ENCODE results near the gene FXYD5. TPM values are rescaled to one million over a fixed set of nuclear protein-coding genes. Genes with fewer than 3 reads are reported as not detected.

Gene FXYD5
- total RNA-seq, 4 donors from 2014 or later, result 10.9 to 86.2 (median 34.2) TPM

DNA sequence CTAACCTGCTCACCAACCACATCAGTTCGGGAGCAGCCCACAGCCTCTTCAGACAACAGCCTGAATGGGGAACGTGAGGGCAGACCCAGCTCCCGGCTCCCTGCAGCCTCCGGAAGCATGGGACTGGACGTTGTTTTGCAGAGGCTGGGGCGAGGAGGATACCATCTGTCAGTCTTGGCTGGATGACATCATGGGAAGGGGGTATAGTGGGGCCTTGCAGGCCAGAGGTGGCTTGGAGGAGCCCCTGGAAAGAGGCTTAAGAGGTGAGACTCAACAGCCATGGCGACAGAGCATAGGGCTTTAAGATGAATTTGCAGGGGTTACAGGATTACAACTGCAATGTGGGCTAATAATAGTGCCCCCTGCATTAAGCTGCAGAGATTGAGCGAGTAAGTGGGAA lies 37.4 kb upstream of the FXYD5 start:
- no peak overlapping the region for H3K27ac ChIP-seq

DNA sequence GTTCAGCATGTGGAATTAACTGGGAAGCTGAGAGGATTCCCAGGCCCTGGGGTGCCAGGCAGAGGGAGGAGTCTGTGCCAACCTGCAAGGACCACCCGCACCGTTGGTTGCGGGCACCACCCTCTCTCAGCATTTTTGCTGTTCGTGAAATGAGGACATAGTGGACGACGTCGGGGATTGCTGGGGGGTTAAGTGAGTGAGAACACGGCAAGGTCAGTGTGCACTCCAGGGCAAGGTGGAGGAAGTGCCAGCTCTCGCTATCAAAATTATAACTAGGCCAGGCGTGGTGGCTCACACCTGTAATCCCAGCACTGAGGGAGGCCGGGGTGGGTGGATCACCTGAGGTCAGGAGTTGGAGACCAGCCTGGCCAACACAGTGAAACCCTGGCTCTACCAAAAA lies 36.7 kb upstream of the FXYD5 start:
- no peak for DNase-seq
- TF ChIP-seq, protein P1, sequence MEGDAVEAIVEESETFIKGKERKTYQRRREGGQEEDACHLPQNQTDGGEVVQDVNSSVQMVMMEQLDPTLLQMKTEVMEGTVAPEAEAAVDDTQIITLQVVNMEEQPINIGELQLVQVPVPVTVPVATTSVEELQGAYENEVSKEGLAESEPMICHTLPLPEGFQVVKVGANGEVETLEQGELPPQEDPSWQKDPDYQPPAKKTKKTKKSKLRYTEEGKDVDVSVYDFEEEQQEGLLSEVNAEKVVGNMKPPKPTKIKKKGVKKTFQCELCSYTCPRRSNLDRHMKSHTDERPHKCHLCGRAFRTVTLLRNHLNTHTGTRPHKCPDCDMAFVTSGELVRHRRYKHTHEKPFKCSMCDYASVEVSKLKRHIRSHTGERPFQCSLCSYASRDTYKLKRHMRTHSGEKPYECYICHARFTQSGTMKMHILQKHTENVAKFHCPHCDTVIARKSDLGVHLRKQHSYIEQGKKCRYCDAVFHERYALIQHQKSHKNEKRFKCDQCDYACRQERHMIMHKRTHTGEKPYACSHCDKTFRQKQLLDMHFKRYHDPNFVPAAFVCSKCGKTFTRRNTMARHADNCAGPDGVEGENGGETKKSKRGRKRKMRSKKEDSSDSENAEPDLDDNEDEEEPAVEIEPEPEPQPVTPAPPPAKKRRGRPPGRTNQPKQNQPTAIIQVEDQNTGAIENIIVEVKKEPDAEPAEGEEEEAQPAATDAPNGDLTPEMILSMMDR (IDR thresholded peaks at IDR 0.05), result no peak
- TF ChIP-seq POLR2A (IDR thresholded peaks at IDR 0.05), result no peak
- H3K27me3 ChIP-seq, result no peaks in the 10 kb centered on the region
- H3K4me3 ChIP-seq, result no peak overlapping the region
- H3K27ac ChIP-seq, result no peak overlapping the region
- H3K36me3 ChIP-seq, result no peaks in the 10 kb centered on the region
- no peaks in the 10 kb centered on the region for H3K9me3 ChIP-seq
- no peaks in the 10 kb centered on the region for H3K4me1 ChIP-seq
- intact Hi-C loops (cut with DNase I; ENCODE audit: low total_unique reads), result no loop called here

More for the DNA sequence above, 37.4 kb upstream of the FXYD5 start:
- H3K27me3 ChIP-seq, result no peaks in the 10 kb centered on the region
- no peak for DNase-seq
- no peak for TF ChIP-seq POLR2A (IDR thresholded peaks at IDR 0.05)
- TF ChIP-seq, protein P1 (IDR thresholded peaks at IDR 0.05), result no peak
- H3K9me3 ChIP-seq, result no peaks in the 10 kb centered on the region
- intact Hi-C loops (cut with DNase I; ENCODE audit: low total_unique reads), result no loop called here
- H3K4me1 ChIP-seq, result no peaks in the 10 kb centered on the region
- no peaks in the 10 kb centered on the region for H3K36me3 ChIP-seq
- no peak overlapping the region for H3K4me3 ChIP-seq

DNA sequence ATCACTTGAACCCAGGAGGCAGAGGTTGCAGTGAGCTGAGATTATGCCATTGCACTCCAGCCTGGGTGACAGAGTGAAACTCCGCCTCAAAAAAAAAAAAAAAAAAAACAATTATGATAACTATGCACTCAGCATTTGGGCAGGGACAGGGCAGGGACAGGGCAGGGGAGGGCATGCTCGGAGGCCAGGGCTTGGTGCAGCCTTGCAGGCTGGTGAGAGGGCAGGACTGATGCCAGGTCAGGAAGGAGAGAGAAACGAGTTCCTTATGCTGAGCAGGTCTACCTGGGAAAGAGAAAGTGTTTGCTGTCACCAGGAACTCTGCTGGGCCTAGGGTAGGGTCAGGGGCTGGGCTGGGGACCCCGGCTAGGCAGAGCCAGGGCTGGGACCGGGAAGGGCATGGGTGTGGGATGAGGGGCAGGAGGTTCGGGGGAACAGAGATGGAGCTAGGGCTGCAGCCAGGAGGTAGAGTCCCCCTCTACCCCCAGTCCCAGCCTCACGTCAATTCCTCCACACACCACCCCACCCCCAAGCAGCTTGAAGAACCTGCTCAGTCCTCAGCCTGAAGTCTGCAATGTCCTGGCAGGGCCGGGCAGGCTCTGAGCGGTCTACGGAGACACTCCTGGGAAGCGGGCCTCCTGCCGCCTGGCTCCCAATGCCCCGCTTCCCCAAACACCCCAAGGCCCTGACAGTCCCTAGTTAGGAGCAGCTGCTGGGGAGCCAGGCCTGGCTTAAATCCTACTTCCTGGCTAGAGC lies 36.1 kb upstream of the FXYD5 start:
- intact Hi-C loops (cut with DNase I; ENCODE audit: low total_unique reads), result no loop called here
- DNase-seq, result no peak

DNA sequence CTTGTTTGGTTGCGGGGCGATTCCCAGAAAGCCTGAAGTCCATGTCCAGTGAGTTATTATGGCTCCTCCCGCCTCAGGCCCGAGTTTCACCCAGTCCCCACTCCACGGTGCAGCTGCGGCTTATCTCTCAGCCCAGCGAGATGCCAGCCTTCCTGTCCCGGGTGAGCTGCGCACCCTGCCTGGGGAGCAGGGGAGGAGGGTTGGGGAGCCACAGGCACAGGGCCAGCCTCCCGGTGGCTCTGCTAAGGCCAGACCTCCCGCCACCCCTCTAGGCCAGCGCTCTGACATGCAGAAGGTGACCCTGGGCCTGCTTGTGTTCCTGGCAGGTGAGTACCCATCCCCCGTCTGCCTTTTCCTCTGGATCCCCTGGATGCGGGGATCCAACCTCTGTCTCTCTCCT lies 35.4 kb upstream of the FXYD5 start:
- H3K9me3 ChIP-seq, result no peaks in the 10 kb centered on the region
- TF ChIP-seq POLR2A (IDR thresholded peaks at IDR 0.05), result no peak
- TF ChIP-seq, protein P1 (IDR thresholded peaks at IDR 0.05), result no peak
- intact Hi-C loops (cut with DNase I; ENCODE audit: low total_unique reads), result no loop called here
- DNase-seq, result no peak
- no peaks in the 10 kb centered on the region for H3K36me3 ChIP-seq
- H3K4me1 ChIP-seq, result no peaks in the 10 kb centered on the region
- no peak overlapping the region for H3K27ac ChIP-seq
- H3K4me3 ChIP-seq, result no peak overlapping the region
- H3K27me3 ChIP-seq, result no peaks in the 10 kb centered on the region

More for the DNA sequence above, 36.1 kb upstream of the FXYD5 start:
- TF ChIP-seq, protein P1 (IDR thresholded peaks at IDR 0.05), result no peak
- TF ChIP-seq POLR2A (IDR thresholded peaks at IDR 0.05), result no peak
- Histone ChIP-seq H3K27me3 (no peaks in the 10 kb centered on the region), H3K36me3 (no peaks in the 10 kb centered on the region), H3K4me3 (no peak overlapping the region), H3K27ac (no peak overlapping the region), H3K9me3 (no peaks in the 10 kb centered on the region), H3K4me1 (no peaks in the 10 kb centered on the region)

DNA sequence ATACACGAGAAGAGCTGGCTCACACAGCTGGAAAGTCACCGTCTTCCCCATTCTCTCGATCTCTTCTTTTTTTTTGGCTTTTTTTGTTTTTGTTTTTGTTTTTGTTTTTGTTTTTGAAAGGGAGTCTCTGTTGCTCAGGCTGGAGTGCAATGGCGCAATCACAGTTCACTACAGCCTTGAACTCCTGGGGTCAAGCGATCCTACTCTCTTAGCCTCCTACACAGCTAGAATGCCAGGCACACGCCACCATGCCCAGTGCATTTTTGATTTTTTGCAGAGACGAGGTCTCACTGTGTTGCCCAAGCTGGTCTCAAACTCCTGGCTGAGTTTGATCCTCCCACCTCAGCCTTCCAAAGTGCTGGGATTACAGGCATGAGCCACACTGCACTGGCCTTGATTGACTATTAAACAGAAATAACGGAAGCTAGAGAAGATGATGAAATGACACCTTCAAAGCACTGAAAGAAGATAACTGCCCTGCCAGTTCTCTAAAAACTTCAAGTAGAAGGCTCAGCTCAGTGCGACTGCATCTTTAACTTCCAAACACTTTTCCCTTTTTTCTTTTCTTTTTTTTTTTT lies 34.9 kb upstream of the FXYD5 start:
- no peak for DNase-seq
- TF ChIP-seq POLR2A (IDR thresholded peaks at IDR 0.05), result no peak
- TF ChIP-seq, protein P1 (IDR thresholded peaks at IDR 0.05), result no peak
- intact Hi-C loops (cut with DNase I; ENCODE audit: low total_unique reads), result no loop called here
- Histone ChIP-seq H3K4me3 (no peak overlapping the region), H3K9me3 (no peaks in the 10 kb centered on the region), H3K36me3 (no peaks in the 10 kb centered on the region), H3K27me3 (no peaks in the 10 kb centered on the region), H3K27ac (peak overlapping the region; percentile 13 to 27), H3K4me1 (peaks cover 0 to under 1% of the 10 kb centered on the region in 2 donors)

All from uterus (tissue), 4 donors.